Measurements from ENCODE around the gene MAU2. TPM values are rescaled to one million over a fixed set of nuclear protein-coding genes. Genes with fewer than 3 reads are reported as not detected.

MAU2 gene
- polyA plus RNA-seq, 1 experiment, result 14.7 TPM

GRCh38 chr19:19297759-19298158 lies 22.9 kb upstream of the MAU2 start:
- TF ChIP-seq CTCF (IDR thresholded peaks at IDR 0.05; ENCODE audit: low read depth, low read length), result no peak
- POLR2A ChIA-PET, result interaction anchor here (0.6 kb wide), 1 partner anchor 19 kb away, joined by 4 read pairs; no protein-coding TSS in a partner anchor
- DNase-seq (ENCODE audit: low read depth, low spot score), result no peak
- Histone ChIP-seq H3K4me3 (ENCODE audit: low read depth, low read length) (no peak overlapping the region), H3K9me3 (ENCODE audit: control insufficient read depth, insufficient read depth, low read length) (peaks cover 7% of the 10 kb centered on the region; the same call in 1 of the 2 replicates), H3K27me3 (ENCODE audit: control insufficient read depth, insufficient read depth, low read length) (no peaks in the 10 kb centered on the region), H3K27ac (ENCODE audit: low read depth, low read length) (no peak overlapping the region)
- CTCF ChIA-PET, result no interaction called here

GRCh38 chr19:19300613-19301012 lies 20.0 kb upstream of the MAU2 start:
- no peak overlapping the region for H3K4me3 ChIP-seq (ENCODE audit: low read depth, low read length)
- ChIA-PET POLR2A (no interaction called here), CTCF (no interaction called here)
- no peak for DNase-seq (ENCODE audit: low read depth, low spot score)
- H3K27ac ChIP-seq (ENCODE audit: low read depth, low read length), result no peak overlapping the region
- no peaks in the 10 kb centered on the region for H3K27me3 ChIP-seq (ENCODE audit: control insufficient read depth, insufficient read depth, low read length)
- no peak for TF ChIP-seq CTCF (IDR thresholded peaks at IDR 0.05; ENCODE audit: low read depth, low read length)
- H3K9me3 ChIP-seq (ENCODE audit: control insufficient read depth, insufficient read depth, low read length), result no peaks in the 10 kb centered on the region

- Histone ChIP-seq H3K4me3 (ENCODE audit: low read depth, low read length) (no peak overlapping the region), H3K27me3 (ENCODE audit: control insufficient read depth, insufficient read depth, low read length) (no peaks in the 10 kb centered on the region), H3K27ac (ENCODE audit: low read depth, low read length) (no peak overlapping the region), H3K9me3 (ENCODE audit: control insufficient read depth, insufficient read depth, low read length) (no peaks in the 10 kb centered on the region)
- ChIA-PET CTCF (no interaction called here), POLR2A (no interaction called here)
- TF ChIP-seq CTCF (IDR thresholded peaks at IDR 0.05; ENCODE audit: low read depth, low read length), result no peak
- DNase-seq (ENCODE audit: low read depth, low spot score), result no peak
Measured at GRCh38 chr19:19303411-19303810, 17.2 kb upstream of the MAU2 start.

GRCh38 chr19:19304186-19304965 lies 16.3 kb upstream of the MAU2 start:
- Histone ChIP-seq H3K27me3 (ENCODE audit: control insufficient read depth, insufficient read depth, low read length) (no peaks in the 10 kb centered on the region), H3K27ac (ENCODE audit: low read depth, low read length) (no peak overlapping the region), H3K9me3 (ENCODE audit: control insufficient read depth, insufficient read depth, low read length) (no peaks in the 10 kb centered on the region), H3K4me3 (ENCODE audit: low read depth, low read length) (no peak overlapping the region)
- no peak for DNase-seq (ENCODE audit: low read depth, low spot score)
- no peak for TF ChIP-seq CTCF (IDR thresholded peaks at IDR 0.05; ENCODE audit: low read depth, low read length)
- POLR2A ChIA-PET, result no interaction called here
- CTCF ChIA-PET, result interaction anchor here (1.1 kb wide), 1 partner anchor 11 kb away, joined by 3 read pairs; no protein-coding TSS in a partner anchor

- ChIA-PET CTCF (interaction anchor here (0.8 to 1.1 kb wide), 2 partner anchors 10 to 159 kb away, joined by 3 read pairs; no protein-coding TSS in a partner anchor), POLR2A (no interaction called here)
Measured at GRCh38 chr19:19305066-19305465, 15.6 kb upstream of the MAU2 start.

More at GRCh38 chr19:19305066-19305465, 15.6 kb upstream of the MAU2 start:
- H3K9me3 ChIP-seq (ENCODE audit: control insufficient read depth, insufficient read depth, low read length), result no peaks in the 10 kb centered on the region
- no peak overlapping the region for H3K4me3 ChIP-seq (ENCODE audit: low read depth, low read length)
- no peak for DNase-seq (ENCODE audit: low read depth, low spot score)
- no peak overlapping the region for H3K27ac ChIP-seq (ENCODE audit: low read depth, low read length)
- no peaks in the 10 kb centered on the region for H3K27me3 ChIP-seq (ENCODE audit: control insufficient read depth, insufficient read depth, low read length)
- TF ChIP-seq CTCF (IDR thresholded peaks at IDR 0.05; ENCODE audit: low read depth, low read length), result no peak

Data from AG04450 (cell line).